Activated CD8-positive, alpha-beta memory T cell treated with anti-CD3 and anti-CD28 coated beads for 24 hours (primary cell): ENCODE results near the gene MYL12B.
"Not testable (repeated sequence)": the region's sequence is repeated elsewhere in the genome, so short reads cannot be mapped to it uniquely, and the experiment has no call there.

Experiments used
- DNase-seq: peaks from one replicate; pipeline ENCODE4 v3.0.0-alpha.2; 2020

MYL12B gene

DNA sequence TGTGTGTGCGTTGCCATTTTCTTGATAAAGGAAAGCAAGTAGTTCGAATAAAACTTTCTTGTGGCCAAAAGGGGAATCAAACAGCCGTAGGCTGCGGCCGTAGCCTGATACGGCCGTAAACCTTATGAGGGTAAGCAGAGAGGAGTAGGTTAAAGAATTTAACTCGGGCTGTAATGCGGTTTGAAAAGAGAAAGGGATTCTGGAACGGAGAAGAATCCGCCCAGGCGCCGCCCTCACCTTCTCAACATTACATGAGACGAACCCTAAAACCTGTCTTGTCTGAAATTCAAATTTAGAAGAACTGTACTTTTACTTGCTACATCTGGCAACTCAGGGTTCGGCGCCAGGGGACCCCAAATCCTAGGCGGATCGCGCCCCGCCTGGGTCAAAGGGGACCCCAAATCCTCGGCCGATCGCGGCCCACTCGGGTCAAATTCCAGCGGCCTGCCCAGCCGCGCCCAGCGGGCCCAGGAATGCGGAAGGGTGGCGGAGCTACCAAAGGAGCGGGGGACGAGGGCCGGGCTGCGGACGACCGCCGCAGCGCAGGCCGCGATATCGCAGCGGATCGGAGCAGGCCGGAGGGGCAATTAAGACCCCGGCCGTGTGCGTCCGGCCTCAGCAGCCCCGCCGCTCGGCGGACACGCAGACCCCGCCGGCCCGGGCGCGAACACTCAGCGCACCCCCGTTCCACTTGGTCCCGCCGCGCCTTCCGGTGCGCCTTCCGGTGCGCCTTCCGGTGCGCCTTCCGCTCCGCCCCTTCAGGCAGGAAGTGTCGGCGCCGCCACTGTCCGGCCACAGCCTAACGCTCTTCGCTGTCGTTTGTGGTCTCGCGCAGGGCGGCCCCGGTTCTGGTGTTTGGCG, at the start of gene MYL12B:
MYL12B (plus strand) TSS at position 761 of the 861 bp plus-strand sequence. CDS start 10,766 bp downstream, outside the sequence.
- DNase-seq, result peak; percentile 92

DNA sequence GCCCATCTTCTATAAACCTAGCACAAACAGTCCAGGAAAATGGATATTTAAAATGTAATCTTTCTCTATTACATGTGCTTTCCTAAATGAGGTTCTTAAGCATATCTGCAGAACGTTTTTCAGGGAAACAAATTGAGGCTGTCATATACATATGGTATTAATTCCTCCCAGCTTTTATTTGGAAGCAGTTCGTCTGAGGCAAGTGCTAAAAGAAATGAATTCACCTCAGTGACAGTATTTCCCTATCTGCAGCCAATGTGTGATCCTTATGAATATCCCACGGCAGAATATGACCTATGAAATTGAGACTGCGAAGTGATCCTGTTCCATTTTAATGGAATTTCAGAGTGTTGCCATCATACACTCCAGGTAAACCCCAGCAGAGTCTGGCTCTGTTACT, 49.3 kb upstream of the MYL12B start:
- no peak for DNase-seq

DNA sequence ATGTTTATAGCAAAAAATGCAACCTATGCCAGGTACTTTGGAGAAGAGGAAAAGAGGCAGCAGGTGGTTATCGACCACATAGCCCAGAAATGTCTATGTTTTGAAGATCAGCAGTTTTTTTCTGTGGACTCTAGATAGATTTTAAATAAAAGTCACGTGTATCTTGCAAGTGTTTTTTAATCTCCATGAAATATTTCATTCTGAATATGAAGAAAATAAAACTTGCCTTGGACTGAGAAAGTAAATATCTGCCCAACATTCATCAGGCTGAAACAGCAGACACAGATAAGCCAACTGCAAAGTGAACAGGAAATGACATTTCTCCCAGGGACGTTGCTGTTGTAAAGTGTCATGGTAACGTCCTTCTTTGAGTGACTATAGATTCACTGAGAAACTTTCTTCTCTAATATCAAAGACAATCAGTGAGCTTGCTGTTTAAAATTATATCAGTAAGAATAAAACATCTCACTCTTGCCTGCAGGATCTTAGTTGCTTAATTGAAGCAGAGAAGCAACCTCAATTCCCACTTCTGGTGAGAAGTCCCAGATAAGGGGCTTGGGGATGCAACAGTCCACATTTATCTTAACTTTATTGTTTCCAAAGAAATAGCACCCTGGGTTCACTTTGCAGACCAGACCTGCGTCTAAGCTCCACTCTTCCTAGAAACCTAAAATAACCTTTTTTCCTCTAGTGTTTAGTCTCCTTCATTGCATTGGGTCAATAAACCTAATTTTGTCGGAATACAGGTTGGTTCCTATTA, 48.5 kb upstream of the MYL12B start:
- DNase-seq, result no peak

DNA sequence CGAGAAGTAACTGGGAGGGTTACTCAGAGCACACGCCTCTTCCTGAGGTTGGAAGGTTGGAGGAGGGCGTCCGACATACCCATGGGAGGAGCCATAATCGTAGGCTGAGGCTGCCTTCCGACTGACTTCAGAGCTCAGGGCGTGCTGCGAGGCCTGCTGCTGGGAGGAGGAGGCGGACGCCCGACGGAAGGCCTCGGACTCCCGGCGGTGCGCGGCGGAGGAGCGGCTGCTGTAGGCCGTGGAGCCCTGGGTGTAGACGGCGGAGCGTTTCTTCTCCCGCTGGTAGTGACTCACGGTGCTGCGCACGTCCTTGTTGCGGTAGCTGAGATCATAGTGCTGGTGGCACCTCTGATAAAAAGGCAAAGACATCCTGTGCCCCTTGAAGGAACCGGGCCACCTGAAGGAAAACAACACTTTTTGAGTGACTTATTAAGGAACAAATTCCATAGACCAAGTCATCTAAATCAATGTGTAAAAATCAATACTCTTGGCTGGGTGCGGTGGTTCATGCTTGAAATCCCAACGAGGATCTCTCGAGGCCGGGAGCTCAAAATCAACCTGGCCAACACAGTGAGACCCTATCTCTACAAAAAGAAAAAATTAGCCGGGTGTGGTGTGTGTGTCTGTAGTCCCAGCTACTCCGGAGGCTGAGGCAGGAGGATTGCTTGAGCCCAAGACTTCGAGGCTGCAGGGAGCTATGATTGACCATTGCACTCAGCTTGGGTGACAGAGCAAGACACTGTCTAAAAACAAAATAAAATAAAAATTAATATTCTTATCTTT, 46.9 kb upstream of the MYL12B start:
- no peak for DNase-seq

DNA sequence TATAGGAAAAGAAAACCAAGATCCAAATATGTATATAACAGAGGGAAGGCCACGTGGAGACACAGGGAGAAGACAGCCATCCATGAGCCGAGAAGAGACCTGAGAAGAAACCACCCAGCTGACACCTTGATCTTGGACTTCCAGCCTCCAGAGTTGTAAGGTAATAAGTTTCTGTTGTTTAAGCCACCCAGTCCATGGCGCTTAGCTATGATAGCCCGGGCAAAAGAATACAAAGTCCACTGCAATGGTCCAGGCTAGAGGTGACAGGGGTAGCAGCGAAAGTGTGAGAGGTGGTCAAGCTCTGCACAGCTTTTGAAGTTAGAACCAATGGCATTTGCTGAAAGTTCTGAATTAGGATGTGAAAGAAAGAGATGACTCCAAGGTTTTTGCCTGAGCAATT, 44.9 kb upstream of the MYL12B start:
- no peak for DNase-seq

DNA sequence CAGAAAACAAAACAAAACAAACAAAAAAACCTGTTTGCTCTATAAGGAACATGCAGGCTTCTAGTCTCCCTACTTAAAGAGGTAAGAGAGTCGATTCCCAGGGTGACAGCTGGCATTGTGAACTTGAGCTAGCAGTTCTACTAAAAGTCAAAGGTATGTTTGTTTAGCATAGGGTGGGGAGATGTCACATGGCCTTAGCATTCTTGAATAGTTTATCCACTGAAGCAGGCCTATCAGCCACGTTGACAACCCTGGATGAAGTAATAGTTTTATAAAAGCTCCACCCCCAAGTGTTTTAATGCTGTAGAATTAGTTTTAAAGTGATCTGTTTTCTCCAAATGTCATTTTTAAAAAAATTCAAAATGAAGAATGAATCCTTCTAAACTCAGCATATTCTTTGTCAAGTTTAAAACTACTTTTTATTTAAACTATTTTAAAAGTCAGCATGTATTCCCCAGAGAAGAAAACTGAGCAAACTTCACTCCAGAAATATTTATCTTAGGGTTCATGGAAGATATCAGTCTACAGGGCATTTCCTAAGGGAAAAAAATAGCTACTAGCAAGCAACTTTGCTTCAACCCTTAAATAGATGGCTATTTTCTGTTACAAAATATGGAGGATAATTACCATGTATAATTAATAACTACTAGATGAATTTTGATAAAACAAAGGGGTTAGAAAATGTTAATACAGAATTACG, 43.8 kb upstream of the MYL12B start:
- no peak for DNase-seq

DNA sequence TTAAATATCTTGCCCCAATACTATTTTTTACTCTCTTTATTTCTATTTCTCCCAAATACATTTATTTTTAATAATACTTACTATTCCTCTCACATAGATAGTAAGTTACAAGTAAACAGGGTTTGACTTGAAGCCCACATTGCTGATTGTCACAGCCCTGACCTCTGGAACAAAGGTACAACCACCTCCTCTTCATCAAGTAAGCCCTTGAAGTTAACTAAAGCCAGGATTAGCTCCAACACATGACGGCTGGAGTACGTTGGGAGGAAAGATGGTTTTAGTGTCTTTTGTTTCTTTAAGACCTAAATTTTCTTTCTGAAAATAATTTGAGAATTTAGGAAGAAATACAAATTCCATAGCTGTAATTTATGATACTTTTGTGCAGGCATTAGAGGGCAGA, 43.1 kb upstream of the MYL12B start:
- no peak for DNase-seq

DNA sequence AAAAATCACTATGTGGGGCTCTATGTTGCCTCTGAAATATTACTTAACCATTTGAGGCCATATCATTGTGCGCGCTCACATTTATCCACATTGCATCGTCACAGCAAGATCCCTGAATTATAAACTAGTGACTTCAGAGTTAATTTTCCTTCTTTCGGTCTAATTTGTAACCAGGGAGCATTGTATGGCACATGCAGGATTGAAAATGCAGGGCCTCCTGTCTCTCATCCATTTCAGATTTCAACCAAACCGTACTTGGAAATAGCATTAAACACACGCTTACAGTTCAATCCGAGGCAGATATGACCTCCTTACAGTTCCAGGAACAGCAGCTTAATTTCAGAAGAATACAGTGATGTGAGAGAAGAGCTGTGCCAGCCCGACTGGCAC, 42.7 kb upstream of the MYL12B start:
- no peak for DNase-seq

DNA sequence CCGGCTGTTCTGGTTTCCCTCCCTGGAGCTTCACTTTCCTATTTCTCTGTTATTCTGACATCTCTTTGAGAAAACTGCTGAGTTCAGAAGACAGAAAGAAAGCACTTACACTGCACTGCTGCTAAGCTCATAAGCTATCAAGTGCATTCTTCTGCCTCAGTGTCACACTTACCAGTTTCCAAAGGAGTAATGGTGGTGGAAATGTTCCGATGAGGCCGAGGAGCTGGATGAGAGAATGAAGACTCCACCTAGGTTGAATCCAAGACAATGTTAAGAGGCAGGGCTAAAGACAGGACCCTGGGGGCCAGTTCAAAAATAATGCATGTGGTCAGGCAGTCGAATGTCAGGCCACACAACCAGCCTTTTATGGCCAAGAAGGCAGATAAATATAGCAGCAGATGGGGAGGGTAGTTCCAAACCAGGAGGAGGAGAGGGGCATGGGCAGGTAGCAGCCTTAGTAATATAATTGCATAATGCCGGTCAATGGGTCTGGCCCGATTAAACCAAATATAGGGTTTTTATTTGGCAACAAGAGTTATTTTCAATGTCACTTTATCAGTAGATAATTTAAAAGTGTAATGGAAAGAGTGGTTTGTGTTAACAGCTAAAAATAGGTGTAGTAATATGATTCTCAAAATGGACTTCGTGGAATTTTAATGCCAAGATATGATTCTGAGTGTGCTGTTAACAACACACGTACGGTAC, 42.1 kb upstream of the MYL12B start, which contains the start of gene MYOM1:
MYOM1 (minus strand) TSS at position 338 of the 705 bp plus-strand sequence. CDS start 4,745 bp downstream, outside the sequence.
- DNase-seq, result no peak

DNA sequence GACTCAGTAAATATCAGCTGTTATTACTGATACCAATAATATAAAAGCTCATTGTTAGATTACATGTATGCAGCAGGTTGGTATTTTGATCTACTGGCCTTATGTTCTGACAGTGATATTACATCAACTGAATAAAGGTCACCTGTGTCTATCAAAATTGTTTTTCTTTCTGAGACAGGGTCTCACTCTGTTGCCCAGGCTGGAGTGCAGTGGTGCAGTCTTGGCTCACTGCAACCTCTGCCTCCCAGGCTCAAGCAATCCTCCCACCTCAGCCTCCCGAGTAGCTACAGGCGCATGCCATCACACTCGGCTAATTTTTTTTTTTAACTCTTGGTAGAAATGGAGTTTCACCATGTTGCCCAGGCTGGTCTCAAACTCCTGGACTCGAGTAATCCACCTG, 41.1 kb upstream of the MYL12B start:
- not testable (repeated sequence) for DNase-seq

DNA sequence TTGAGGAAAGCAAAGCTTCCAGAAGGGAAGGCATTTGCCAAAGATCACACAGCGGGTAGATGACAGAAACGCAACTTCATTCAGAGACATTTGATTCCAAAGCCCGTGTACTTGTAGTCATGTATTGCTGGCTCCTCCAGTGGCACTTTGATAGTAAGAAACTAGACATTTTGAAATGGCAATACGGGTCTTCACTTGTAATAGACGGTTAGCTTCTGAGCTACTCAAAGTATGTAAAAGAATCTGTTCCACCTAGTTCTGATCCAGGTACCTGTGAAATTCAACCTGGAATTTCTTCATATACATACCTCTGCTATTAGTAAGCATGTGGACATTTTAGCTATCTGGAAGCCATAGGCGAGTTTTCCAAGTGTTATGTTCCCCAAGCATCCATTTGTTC, 40.4 kb upstream of the MYL12B start:
- no peak for DNase-seq

DNA sequence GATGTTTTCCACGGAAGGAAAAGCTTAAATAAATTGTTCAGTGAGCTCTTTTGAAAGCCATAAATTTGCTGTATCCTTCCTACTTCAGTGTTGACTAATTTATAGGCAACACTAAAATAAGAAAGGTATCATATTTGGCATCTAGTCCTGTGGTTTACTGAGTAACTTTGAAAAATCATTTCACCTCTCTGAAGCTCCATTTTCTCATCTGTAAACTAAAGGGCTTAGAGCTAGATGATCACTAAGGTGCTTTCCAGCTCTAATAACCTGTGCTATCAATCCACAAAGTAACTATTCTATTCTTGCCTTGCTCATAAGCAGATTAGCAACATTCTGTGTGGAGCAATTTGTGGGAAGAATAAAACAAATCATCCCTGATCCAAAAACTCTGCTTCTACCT, 38.6 kb upstream of the MYL12B start:
- DNase-seq, result no peak

DNA sequence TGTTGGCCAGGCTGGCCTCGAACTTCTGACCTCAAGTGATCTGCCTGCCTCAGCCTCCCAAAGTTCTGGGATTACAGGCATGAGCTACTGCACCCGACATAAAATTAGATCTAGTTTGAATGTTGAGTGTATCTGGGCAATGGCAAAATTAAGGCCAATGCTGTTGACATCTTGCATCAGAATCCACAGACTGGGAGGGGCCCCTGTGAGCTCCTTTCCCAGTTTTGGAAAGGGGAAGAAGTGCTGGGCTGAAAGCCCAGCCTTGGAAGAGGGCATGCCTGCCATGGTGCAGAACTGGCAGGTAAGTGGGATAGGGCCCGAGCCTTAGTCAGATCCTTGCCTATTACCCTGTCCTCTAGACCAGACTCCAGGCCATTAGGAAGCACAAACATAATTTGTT, 37.7 kb upstream of the MYL12B start:
- no peak for DNase-seq

DNA sequence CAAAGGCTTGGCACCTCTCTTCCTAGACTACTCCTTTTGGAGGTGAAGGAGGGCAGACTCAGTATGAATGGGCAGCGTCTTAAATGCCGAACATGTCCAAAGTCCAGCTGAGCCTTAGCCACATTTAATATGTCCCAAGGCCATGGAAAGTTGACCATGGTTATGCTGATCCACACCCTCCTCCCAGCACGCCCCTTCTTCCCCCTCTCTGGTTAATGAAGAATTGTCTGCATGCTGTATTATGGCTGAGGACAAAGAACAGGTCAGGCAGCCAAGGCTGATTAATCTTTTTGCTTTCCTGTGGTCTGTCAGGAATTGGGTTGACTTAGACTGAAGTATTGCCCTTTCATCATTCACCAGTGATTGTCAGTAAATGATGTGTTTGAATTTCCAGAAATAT, 36.3 kb upstream of the MYL12B start:
- no peak for DNase-seq

DNA sequence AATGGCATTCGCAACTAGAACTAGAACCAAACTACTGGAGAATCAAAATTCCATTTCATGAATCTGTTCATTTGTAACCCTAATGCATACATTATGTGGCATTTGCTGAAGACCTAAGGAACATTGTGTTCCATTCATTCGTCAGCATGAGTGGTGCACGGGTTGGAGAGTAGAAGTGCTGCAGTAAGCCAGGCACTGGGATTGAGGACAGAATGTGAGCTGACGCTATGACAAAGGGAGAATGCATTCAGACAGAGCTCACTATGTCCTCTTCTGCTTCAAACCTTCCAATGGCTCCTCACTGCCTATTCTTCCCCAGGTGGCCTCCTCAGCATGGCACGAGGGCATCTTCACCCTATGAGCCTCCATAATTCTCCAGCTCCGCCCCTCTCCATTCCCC, 35.9 kb upstream of the MYL12B start:
- no peak for DNase-seq

DNA sequence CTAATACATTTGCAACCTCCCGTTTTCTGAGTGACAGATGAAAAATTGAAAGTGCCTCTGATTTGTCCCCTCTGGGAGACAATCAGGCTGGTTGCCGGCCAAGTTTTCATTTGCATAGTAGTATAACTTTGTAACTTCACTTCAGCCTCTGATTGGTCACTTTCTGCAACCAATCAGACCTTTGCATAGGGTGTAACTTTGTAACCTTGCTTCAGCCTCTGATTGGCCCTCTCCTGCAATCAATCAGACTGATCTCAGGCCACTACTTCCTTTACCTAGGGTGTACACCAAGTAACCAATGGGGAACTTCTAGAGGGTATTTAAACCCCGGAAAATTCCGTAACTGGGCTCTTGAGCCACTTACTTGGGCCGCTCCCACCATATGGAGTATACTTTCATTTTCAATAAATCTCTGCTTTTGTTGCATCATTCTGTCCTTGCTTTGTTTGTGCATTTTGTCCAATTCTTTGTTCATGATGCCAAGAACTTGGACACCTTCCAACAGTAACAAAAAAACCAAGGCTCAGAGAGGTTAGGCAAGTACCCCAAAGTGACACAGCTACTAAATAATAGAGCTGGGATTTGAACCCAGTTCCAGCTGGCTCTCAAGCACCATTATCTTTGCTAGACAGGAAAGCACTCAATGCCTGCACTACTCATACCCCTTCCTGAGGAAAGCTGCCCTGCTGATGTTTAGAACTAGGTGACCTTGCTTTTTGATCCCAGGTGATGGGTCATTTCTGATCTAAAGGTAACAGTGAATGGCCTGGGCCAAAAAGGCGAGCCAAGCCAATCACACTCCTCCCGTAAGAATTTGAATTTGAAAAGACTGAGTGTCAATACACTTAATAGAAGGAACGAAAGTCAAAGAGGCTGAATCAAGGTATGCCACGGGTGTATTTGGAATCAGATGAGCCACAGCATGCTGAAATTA, 31.3 kb upstream of the MYL12B start:
- DNase-seq, result no peak

DNA sequence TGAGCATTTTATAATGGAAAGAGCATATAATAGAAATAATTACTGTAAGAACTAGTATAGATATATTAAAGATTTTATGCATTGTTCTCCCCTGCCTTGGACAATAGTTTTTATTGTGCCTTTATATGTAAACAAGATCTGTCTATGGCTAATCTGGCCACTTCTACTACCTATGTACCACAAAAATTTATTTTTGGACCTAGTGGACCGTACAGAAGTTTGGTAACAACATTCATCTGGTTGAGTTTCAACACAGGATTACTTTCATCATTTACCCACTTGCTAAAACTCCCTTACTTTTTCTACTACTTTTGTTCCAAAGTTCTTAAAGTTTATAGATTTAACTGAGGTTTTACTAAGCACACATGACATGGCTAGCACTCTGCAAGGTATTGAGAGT, 28.9 kb upstream of the MYL12B start:
- no peak for DNase-seq

DNA sequence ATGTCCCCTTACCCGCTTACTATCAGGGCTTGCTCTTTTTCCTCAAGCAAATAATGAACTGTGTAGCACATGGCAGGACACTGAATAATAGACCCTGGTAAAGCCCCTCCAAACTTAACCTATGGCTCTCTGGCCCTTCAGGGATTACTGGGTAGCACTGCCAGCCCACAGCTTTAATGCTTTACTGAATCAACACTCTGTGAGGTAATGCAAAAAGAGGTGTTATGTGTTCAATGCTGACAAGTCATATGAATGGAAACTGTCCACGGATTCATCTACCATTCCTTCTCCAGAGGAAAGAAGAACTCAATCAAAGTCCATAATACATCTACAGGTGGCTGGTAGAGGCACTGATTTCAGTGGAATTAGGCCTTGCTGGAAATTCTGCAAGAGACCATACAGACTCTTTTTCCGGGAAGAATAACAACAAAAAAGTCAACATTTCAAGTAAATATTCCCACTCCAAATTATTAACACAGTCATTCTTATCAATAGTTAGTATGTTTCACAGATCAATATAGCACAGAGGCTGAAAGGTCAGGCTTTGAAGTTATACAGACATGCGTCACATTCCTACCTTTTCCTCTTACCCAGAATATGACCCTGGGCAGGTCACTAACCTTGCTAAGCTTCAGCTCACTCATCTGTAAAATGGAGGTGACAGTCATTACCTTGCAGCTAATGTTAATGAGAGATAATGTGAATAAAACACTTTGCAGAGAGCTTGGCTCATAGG, 28.3 kb upstream of the MYL12B start:
- DNase-seq, result no peak

DNA sequence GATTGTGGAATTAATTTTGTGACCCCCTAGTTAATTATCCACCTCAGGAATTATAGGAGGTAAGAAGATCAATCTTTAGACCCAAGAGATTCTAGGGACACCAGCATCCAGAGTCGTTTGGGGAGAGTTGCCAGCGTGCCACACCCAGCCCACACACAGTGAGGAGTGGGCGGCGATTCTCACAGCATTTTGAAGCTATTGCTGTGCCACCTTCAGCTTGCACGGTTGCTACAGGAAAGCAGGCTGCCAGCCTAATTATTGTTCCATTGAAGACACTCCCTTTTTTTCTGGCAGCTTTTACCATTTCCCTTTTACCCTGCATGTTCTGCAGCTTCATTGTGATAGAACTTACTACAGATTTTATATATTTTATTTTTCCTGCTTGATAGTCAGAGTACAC, 27.5 kb upstream of the MYL12B start:
- no peak for DNase-seq

DNA sequence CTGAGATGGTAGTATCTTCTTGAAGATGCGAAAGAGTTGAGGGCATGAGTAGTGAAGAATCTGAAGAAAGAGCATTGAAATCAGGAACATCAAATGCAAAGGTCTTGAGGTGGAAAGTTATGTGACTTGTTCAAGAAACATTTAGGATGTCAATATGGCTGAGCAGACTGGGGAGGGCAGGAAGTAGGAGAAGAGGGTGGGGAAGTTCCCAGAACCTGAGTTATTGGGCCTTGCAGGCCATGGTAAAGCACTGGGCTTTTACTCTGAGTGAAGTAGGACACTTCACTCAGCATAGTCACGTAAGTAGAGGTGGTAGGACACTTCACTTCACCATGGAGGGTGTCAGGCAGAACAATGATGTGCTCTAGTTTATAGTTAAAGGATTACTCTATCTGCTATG, 26.1 kb upstream of the MYL12B start:
- DNase-seq, result no peak
